ENCODE measurements around the gene GMDS.

DNA sequence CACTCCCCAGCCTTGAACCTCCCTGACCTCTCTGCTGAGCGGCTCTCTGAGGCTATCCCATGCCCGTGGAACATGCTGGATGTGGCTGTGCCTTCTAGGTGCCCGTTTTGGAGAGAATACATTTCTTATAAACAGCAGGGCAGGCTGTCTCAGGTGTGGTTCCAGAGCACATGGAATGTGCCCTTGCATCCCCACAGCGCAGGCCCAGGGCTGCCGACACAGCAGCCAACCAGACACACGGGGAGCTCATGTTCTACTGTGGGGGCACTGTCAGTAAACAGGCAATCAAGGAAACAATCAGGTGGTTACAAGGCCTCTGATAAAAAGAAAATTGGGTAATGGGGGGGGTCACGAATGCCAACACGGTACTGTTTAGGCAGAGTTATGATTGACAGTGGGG is 604.9 kb downstream of the GMDS start:
- no peak for TF ChIP-seq EZH2 (IDR thresholded peaks at IDR 0.05; ENCODE audit: borderline replicate concordance, low read depth, low read length, severe bottlenecking)
- TF ChIP-seq, protein P1, sequence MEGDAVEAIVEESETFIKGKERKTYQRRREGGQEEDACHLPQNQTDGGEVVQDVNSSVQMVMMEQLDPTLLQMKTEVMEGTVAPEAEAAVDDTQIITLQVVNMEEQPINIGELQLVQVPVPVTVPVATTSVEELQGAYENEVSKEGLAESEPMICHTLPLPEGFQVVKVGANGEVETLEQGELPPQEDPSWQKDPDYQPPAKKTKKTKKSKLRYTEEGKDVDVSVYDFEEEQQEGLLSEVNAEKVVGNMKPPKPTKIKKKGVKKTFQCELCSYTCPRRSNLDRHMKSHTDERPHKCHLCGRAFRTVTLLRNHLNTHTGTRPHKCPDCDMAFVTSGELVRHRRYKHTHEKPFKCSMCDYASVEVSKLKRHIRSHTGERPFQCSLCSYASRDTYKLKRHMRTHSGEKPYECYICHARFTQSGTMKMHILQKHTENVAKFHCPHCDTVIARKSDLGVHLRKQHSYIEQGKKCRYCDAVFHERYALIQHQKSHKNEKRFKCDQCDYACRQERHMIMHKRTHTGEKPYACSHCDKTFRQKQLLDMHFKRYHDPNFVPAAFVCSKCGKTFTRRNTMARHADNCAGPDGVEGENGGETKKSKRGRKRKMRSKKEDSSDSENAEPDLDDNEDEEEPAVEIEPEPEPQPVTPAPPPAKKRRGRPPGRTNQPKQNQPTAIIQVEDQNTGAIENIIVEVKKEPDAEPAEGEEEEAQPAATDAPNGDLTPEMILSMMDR (IDR thresholded peaks at IDR 0.05; ENCODE audit: borderline replicate concordance, extremely low read depth, low read length, poor library complexity, severe bottlenecking): no peak

Data from DND-41 (cell line).